HepG2 (cell line): ENCODE measurements around the gene SLC25A51. TPM values are rescaled to one million over a fixed set of nuclear protein-coding genes. Genes with fewer than 3 reads are reported as not detected.

Experiments
- CAMTA2 ChIP-seq: sonication (generic); formaldehyde crosslinking; IDR thresholded peaks from 2 replicates; pipeline ENCODE4 v1.4.0; 2020; ENCODE audit warnings: mild to moderate bottlenecking, missing genetic modification reagents, borderline replicate concordance
- CENPT ChIP-seq: sonication (generic); formaldehyde crosslinking; IDR thresholded peaks from 2 replicates; pipeline ENCODE4 v1.8.0; 2022; ENCODE audit warnings: low read depth, mild to moderate bottlenecking, moderate library complexity, missing genetic modification reagents
- ESRRA ChIP-seq: sonication (generic); formaldehyde crosslinking; IDR thresholded peaks from 2 replicates; pipeline ENCODE4 v1.5.1; 2020; ENCODE audit warnings: mild to moderate bottlenecking, low read depth, missing genetic modification reagents
- FOSL2 ChIP-seq: sonication (generic); formaldehyde crosslinking; IDR thresholded peaks from 2 replicates; pipeline ENCODE4 v1.4.0; 2020; ENCODE audit warnings: missing genetic modification reagents
- HMG20B ChIP-seq: conservative IDR thresholded peaks from 2 replicates; pipeline ENCODE4 v1.6.1; 2016; ENCODE audit warnings: missing genetic modification reagents, missing compliant biosample characterization
- KDM6A ChIP-seq: IDR thresholded peaks from 2 replicates; pipeline ENCODE4 v1.6.1; 2016; ENCODE audit warnings: low read depth
- NFRKB ChIP-seq: fragments of 450-650 bp; IDR thresholded peaks from 2 replicates; pipeline ENCODE4 v1.6.1; 2017
- PATZ1 ChIP-seq: sonication (generic); formaldehyde crosslinking; IDR thresholded peaks from 2 replicates; pipeline ENCODE4 v1.4.0; 2020; ENCODE audit warnings: missing genetic modification reagents
- PBX2 ChIP-seq: IDR thresholded peaks from 2 replicates; pipeline ENCODE4 v1.6.1; 2016; ENCODE audit warnings: control low read depth
- PITX1 ChIP-seq: sonication (generic); formaldehyde crosslinking; IDR thresholded peaks from 2 replicates; pipeline ENCODE4 v1.5.1; 2020; ENCODE audit warnings: mild to moderate bottlenecking, missing genetic modification reagents
- PRMT3 ChIP-seq: sonication (generic); formaldehyde crosslinking; IDR thresholded peaks from 2 replicates; pipeline ENCODE4 v1.8.1; 2022; ENCODE audit warnings: low read depth, mild to moderate bottlenecking, moderate library complexity, missing genetic modification reagents, borderline replicate concordance
- TBX3 ChIP-seq: fragments of 450-650 bp; IDR thresholded peaks from 2 replicates; pipeline ENCODE4 v1.6.1; 2017; ENCODE audit warnings: antibody characterized with exemption, mild to moderate bottlenecking, inconsistent platforms, borderline replicate concordance
- TEAD2 ChIP-seq: sonication (generic); formaldehyde crosslinking; IDR thresholded peaks from 2 replicates; pipeline ENCODE4 v1.9.0; 2021; ENCODE audit warnings: missing genetic modification reagents
- TSC22D2 ChIP-seq: sonication (generic); formaldehyde crosslinking; IDR thresholded peaks from 2 replicates; pipeline ENCODE4 v1.5.1; 2020; ENCODE audit warnings: missing genetic modification reagents, mild to moderate bottlenecking, borderline replicate concordance
- ZBTB42 ChIP-seq: sonication (generic); formaldehyde crosslinking; IDR thresholded peaks from 2 replicates; pipeline ENCODE4 v1.5.0; 2020; ENCODE audit warnings: mild to moderate bottlenecking, missing genetic modification reagents
- ZFP41 ChIP-seq: sonication (generic); formaldehyde crosslinking; IDR thresholded peaks from 2 replicates; pipeline ENCODE4 v1.4.0; 2020; ENCODE audit warnings: mild to moderate bottlenecking, missing genetic modification reagents, borderline replicate concordance
- ZNF263 ChIP-seq: sonication (generic); formaldehyde crosslinking; IDR thresholded peaks from 2 replicates; pipeline ENCODE4 v1.4.0; 2020; ENCODE audit warnings: missing genetic modification reagents
- ZNF282 ChIP-seq: fragments of 450-650 bp; IDR thresholded peaks from 2 replicates; pipeline ENCODE4 v1.6.1; 2018; ENCODE audit not compliant: partially characterized antibody
- ZNF567 ChIP-seq: sonication (generic); formaldehyde crosslinking; IDR thresholded peaks from 2 replicates; pipeline ENCODE4 v1.8.1; 2023; ENCODE audit warnings: mild to moderate bottlenecking, missing genetic modification reagents, borderline replicate concordance
- ZNF776 ChIP-seq: sonication (generic); formaldehyde crosslinking; IDR thresholded peaks from 2 replicates; pipeline ENCODE4 v1.4.0; 2020; ENCODE audit warnings: mild to moderate bottlenecking, missing genetic modification reagents
- ZNF777 ChIP-seq: sonication (generic); formaldehyde crosslinking; IDR thresholded peaks from 2 replicates; pipeline ENCODE4 v1.4.0; 2020; ENCODE audit warnings: missing genetic modification reagents
- ZXDC ChIP-seq: sonication (generic); formaldehyde crosslinking; IDR thresholded peaks from 2 replicates; pipeline ENCODE4 v1.5.0; 2020; ENCODE audit warnings: mild to moderate bottlenecking, missing genetic modification reagents
- polyA plus RNA-seq, 8 experiments: library from polyadenylated mRNA; depleted of rRNA in 3 of 8; stranded (reverse) in 7 of 8; unstranded in 1 of 8; fragments of >200 nt; fragmentation: Illumina TruSeq in 4 of 8; extraction: Trizol in 4 of 8; gene quantifications; 2 replicates each; pipeline versions ENCODE4 v1.2.1 to v1.2.3, GENCODE V29; 2011 to 2016; ENCODE audit warnings: low read depth in 4 of 8, missing spikeins in 1 of 8, mixed read lengths in 1 of 8; ENCODE audit not compliant: insufficient read depth in 1 of 8
- total RNA-seq, 5 experiments: library from RNA; depleted of rRNA; stranded (reverse); fragments of >200 nt; fragmentation: Illumina TruSeq; extraction: Trizol; gene quantifications; 2 replicates each; pipeline ENCODE4 v1.2.3, GENCODE V29; 2016; ENCODE audit warnings: low read depth in 1 of 5
- TF ChIP-seq, protein P1 (sequence below): sonication (generic); formaldehyde crosslinking; IDR thresholded peaks from 2 replicates; pipeline ENCODE4 v1.5.0; 2020; ENCODE audit warnings: mild to moderate bottlenecking, missing genetic modification reagents

SLC25A51 gene
- total and polyA plus RNA-seq, 2 of the 13 experiments (the other 11 are each of a cell fraction or from before 2014, with no cell fraction given): 14.6 to 37.7 TPM

- TF ChIP-seq ZNF777 (CRISPR knock-in tag) (no peak), ZXDC (CRISPR knock-in tag) (no peak), PITX1 (CRISPR knock-in tag) (no peak), PBX2 (no peak), TEAD2 (CRISPR knock-in tag) (no peak), ZNF263 (CRISPR knock-in tag) (no peak), FOSL2 (CRISPR knock-in tag) (no peak), ZNF282 (no peak), ZBTB42 (CRISPR knock-in tag) (no peak), ZNF776 (CRISPR knock-in tag) (no peak), HMG20B (no peak), TSC22D2 (CRISPR knock-in tag) (no peak; the same call in 1 of the 2 replicates), KDM6A (CRISPR knock-in tag) (no peak), PATZ1 (CRISPR knock-in tag) (peak; percentile 55; the same call in 1 of the 2 replicates), CAMTA2 (CRISPR knock-in tag) (0 out of 2 replicates have a peak, but pooled peaks have one; percentile 36), CENPT (no peak), NFRKB (no peak), ZNF567 (CRISPR knock-in tag) (peak; percentile 61; the same call in 1 of the 2 replicates), TBX3 (no peak), ZFP41 (CRISPR knock-in tag) (no peak), ESRRA (CRISPR knock-in tag) (no peak), PRMT3 (CRISPR knock-in tag) (no peak)
- TF ChIP-seq, protein P1, sequence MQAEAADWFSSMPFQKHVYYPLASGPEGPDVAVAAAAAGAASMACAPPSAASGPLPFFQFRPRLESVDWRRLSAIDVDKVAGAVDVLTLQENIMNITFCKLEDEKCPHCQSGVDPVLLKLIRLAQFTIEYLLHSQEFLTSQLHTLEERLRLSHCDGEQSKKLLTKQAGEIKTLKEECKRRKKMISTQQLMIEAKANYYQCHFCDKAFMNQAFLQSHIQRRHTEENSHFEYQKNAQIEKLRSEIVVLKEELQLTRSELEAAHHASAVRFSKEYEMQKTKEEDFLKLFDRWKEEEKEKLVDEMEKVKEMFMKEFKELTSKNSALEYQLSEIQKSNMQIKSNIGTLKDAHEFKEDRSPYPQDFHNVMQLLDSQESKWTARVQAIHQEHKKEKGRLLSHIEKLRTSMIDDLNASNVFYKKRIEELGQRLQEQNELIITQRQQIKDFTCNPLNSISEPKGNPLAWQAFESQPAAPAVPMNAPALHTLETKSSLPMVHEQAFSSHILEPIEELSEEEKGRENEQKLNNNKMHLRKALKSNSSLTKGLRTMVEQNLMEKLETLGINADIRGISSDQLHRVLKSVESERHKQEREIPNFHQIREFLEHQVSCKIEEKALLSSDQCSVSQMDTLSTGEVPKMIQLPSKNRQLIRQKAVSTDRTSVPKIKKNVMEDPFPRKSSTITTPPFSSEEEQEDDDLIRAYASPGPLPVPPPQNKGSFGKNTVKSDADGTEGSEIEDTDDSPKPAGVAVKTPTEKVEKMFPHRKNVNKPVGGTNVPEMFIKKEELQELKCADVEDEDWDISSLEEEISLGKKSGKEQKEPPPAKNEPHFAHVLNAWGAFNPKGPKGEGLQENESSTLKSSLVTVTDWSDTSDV (CRISPR knock-in tag): no peak
Observed at GRCh38 chr9:37913480-37914153, 9.7 kb upstream of the SLC25A51 start (continued).
